Mucosa of descending colon (tissue), 3 donors: ENCODE measurements around the gene PIP4P1. TPM values are rescaled to one million over a fixed set of nuclear protein-coding genes. Genes with fewer than 3 reads are reported as not detected.
A peak's percentile ranks its signal among the peaks of the same experiment; 100 is the strongest.

Source experiments
- ATAC-seq: fragments of 200-7000 bp; cut with Tn5 transposase; one replicate; pipeline ENCODE4 v1.9.1; 2020; ENCODE audit warnings: mild to moderate bottlenecking, moderate library complexity
- DNase-seq, 3 donors: peaks; one replicate each; pipeline ENCODE4 v3.0.0-alpha.2; 2020
- H3K36me3 ChIP-seq: fragments of 200-600 bp; one replicate; pipeline ENCODE4 v1.8.0; 2021; ENCODE audit warnings: low read depth, mild to moderate bottlenecking
- H3K4me1 ChIP-seq: fragments of 200-600 bp; one replicate; pipeline ENCODE4 v1.8.0; 2021; ENCODE audit warnings: low read depth, mild to moderate bottlenecking
- H3K4me3 ChIP-seq: fragments of 200-600 bp; one replicate; pipeline ENCODE4 v1.8.0; 2021; ENCODE audit warnings: mild to moderate bottlenecking
- H3K9me3 ChIP-seq: fragments of 200-600 bp; one replicate; pipeline ENCODE4 v1.8.0; 2021; ENCODE audit warnings: mild to moderate bottlenecking
- CTCF ChIP-seq: fragments of 200-600 bp; IDR thresholded peaks from one replicate; pipeline ENCODE4 v1.8.0; 2022; ENCODE audit warnings: antibody characterized with exemption, mild to moderate bottlenecking
- intact Hi-C, 2 donors: fragments of 100-400 bp; cut with DNase I in 1 of 2; cut with micrococcal nuclease in 1 of 2; formaldehyde crosslinking; loops; one replicate each; pipeline versions ENCODE4 v1.11.0 to v1.11.1; 2022; cut with DNase I, micrococcal nuclease
- total RNA-seq, 3 donors: library from RNA; stranded (reverse); fragmentation: NEBNext Ultra II Directional in 2 of 3; extraction: Animal tissue kit (Norgen Biotek cat#: 25700) in 2 of 3; gene quantifications; one replicate each; pipeline versions ENCODE4 v1.2.1 to v1.2.4, GENCODE V29; 2021 to 2023
- donor health status: DM: no; HTN: no; CAD: no; lungs with moderate emphysema.
- donor health status: DM: no; HTN: no; CAD: no.
- donor health status: DM: no; HTN: yes; CAD: no.

PIP4P1 gene
- total RNA-seq, 3 donors from 2014 or later, result 40.6 to 48.4 (median 45.5) TPM

- H3K4me1 ChIP-seq, result no peaks in the 10 kb centered on the region
- no peak for DNase-seq
- no peaks in the 10 kb centered on the region for H3K36me3 ChIP-seq
- TF ChIP-seq CTCF, result no peak
- intact Hi-C loops, result no loop called here
- H3K4me3 ChIP-seq, result no peak overlapping the region
- no peak for ATAC-seq
- H3K9me3 ChIP-seq, result no peaks in the 10 kb centered on the region
These were observed 31.3 kb upstream of the PIP4P1 start for GRCh38 chr14:20492486-20492885.

DNA sequence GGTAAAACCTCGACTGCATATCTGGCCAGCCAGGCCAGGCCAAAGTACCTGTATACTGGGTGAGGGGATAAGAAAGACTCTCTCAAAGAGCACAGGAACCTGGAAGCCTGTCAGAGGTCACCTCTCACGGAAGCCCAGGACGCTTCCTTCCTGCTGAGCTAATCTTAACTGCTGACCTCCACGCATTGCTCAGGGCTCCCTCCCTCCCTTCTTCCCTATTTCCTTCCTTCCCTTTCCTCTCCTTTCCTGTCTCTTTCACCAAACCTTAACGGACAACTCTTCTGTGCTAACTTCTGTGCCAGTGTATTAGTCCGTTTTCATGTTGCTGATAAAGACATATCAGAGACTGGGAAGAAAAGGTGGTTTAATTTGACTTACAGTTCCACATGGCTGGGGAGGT, 29.3 kb upstream of the PIP4P1 start:
- ATAC-seq, result no peak
- no peak for DNase-seq
- intact Hi-C loops, result no loop called here
- no peaks in the 10 kb centered on the region for H3K4me1 ChIP-seq
- no peaks in the 10 kb centered on the region for H3K9me3 ChIP-seq
- no peak for TF ChIP-seq CTCF
- no peak overlapping the region for H3K4me3 ChIP-seq
- H3K36me3 ChIP-seq, result no peaks in the 10 kb centered on the region

DNA sequence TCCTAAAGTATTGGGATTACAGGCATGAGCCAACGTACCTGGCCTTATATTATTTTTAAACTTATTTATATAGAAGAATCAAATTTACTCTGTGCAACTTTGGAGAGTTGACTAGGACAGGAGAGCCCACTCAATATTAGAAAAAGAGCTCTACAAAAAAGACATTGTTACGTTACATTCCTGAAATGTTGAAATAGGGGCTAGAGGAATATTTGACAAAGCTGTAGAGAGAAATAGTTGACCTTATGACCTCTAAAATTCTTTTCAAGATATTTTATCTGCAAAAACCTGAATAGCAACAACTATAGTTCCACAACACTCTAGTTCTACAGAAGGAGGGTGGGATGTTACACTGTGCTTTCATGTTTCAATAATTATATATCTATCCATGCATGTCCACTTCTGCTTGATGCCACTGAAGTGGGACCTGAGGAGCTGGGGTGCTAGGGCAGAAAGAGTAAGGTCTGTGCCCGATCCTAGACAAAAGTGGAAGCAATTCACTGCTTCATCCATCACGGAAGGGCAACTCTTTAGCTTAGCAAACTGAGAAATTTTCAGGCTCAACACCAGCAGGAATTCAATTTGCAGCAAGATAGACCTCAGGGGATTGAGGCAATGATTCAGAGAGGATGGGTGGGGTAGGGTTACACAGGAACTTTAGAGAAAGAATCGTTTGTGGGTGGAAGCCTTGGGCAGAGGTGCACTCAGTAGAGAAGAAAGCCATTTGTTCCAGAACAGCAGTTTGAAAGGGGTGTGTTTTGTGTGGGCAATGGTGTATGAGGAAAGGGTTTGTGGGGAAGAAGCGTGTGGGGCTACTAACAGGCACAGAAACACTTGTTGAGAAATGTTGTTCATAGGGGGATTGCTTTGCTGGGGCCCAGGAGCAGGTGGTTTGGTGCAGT, 28.1 kb upstream of the PIP4P1 start:
- no peak for TF ChIP-seq CTCF
- DNase-seq, result no peak
- H3K9me3 ChIP-seq, result no peaks in the 10 kb centered on the region
- intact Hi-C loops, result no loop called here
- peak; percentile 60 for ATAC-seq
- no peaks in the 10 kb centered on the region for H3K4me1 ChIP-seq
- H3K4me3 ChIP-seq, result no peak overlapping the region
- H3K36me3 ChIP-seq, result no peaks in the 10 kb centered on the region

GRCh38 chr14:20487396-20487725, 26.1 kb upstream of the PIP4P1 start:
- H3K9me3 ChIP-seq, result no peaks in the 10 kb centered on the region
- DNase-seq (no peak), ATAC-seq (no peak)
- no peaks in the 10 kb centered on the region for H3K4me1 ChIP-seq
- intact Hi-C loops, result no loop called here
- TF ChIP-seq CTCF, result no peak
- H3K4me3 ChIP-seq, result no peak overlapping the region
- H3K36me3 ChIP-seq, result no peaks in the 10 kb centered on the region

DNA sequence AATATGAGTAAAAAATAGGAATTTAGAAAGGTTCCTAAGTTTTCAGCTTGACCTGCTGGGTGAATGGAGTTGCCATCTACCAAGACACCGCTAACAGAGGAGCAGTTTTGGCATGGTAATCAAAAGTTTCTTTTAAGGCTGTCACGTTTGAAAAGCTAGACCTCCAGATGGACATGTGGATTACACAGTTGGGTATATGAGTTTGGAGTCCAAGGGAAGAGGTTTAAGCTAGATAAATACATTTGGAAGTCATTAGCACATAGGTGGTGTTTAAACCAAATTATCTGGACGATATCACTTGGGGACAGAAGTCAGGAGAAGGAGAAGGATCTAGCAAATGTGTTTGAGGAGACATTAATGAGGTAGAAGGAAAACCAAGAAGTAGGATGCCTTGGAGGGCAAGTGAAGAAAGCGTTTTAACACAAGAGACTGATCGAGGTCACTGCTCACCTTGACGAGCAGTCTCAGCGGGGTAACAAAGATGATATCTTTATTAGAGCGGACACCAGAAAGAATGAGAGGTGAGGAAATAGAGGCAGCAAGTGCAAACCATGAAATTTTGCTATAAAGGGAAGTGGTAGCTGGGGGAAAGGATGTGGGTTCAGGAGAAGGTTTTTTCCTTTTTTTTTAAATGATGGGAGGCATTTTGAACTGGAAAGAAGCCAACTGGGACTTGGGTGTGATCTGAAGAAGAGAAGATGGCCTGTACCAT, 25.6 kb upstream of the PIP4P1 start:
- no peaks in the 10 kb centered on the region for H3K9me3 ChIP-seq
- no peak for TF ChIP-seq CTCF
- H3K4me1 ChIP-seq, result no peaks in the 10 kb centered on the region
- ATAC-seq, result no peak
- no peaks in the 10 kb centered on the region for H3K36me3 ChIP-seq
- intact Hi-C loops, result no loop called here
- no peak for DNase-seq
- no peak overlapping the region for H3K4me3 ChIP-seq
